BLaER1 treated with 17β-estradiol and CSF1 and Interleukin-3, amounts not matched to agents 10 nM and 100 nM (cell line): ENCODE measurements around the gene ZNF555.

ENCODE experiments used
- H3K27ac ChIP-seq, 11 experiments: shearing (Covaris generic); formaldehyde crosslinking; 2 replicates each; pipeline ENCODE4 v1.8.1; 2022
- H3K27me3 ChIP-seq, 11 experiments: shearing (Covaris generic); formaldehyde crosslinking; 2 replicates each; pipeline ENCODE4 v1.8.1; 2022
- H3K36me3 ChIP-seq, 11 experiments: shearing (Covaris generic); formaldehyde crosslinking; 2 replicates each; pipeline ENCODE4 v1.8.1; 2022
- H3K4me1 ChIP-seq, 10 experiments: shearing (Covaris generic); formaldehyde crosslinking; 2 replicates each; pipeline ENCODE4 v1.8.1; 2022
- H3K4me2 ChIP-seq, 11 experiments: shearing (Covaris generic); formaldehyde crosslinking; 2 replicates each; pipeline ENCODE4 v1.8.1; 2022
- H3K4me3 ChIP-seq, 10 experiments: shearing (Covaris generic); formaldehyde crosslinking; 2 replicates each; pipeline ENCODE4 v1.8.1; 2022
- H3K9ac ChIP-seq, 11 experiments: shearing (Covaris generic); formaldehyde crosslinking; 2 replicates each; pipeline ENCODE4 v1.8.1; 2022
- H3K9me3 ChIP-seq, 11 experiments: shearing (Covaris generic); formaldehyde crosslinking; replicated peaks in 1 of 11; 2 replicates each; pipeline ENCODE4 v1.8.1; 2022
- H4K20me1 ChIP-seq, 11 experiments: shearing (Covaris generic); formaldehyde crosslinking; 2 replicates each; pipeline ENCODE4 v1.8.1; 2022
- Cebpa-rat ChIP-seq, 11 experiments: shearing (Covaris generic); IDR thresholded peaks; 2 replicates each; pipeline ENCODE4 v1.8.1; 2022

ZNF555 gene

GRCh38 chr19:2824129-2824528, 17.1 kb upstream of the ZNF555 start:
- TF ChIP-seq Cebpa-rat (IDR thresholded peaks at IDR 0.05), result no peak
- Histone ChIP-seq H3K27ac (no peak overlapping the region), H3K9me3 (peaks cover 54 to 72% (median 66%) of the 10 kb centered on the region in 11 experiments), H3K36me3 (peaks cover 10 to 52% (median 42%) of the 10 kb centered on the region in 11 experiments; a peak in 19 of 22 replicates), H3K4me2 (peak overlapping the region in 7 of 11 experiments; percentile 7 to 47 (median 27); a peak in 10 of 22 replicates), H3K9ac (0 out of 22 replicates have a peak overlapping the region, but pooled peaks of 1 of the 11 experiments have one; percentile 11), H3K27me3 (no peaks in the 10 kb centered on the region), H3K4me1 (peaks cover 7 to 45% (median 31%) of the 10 kb centered on the region in 10 experiments; a peak in 18 of 20 replicates), H3K4me3 (no peak overlapping the region), H4K20me1 (no peaks in the 10 kb centered on the region)

DNA sequence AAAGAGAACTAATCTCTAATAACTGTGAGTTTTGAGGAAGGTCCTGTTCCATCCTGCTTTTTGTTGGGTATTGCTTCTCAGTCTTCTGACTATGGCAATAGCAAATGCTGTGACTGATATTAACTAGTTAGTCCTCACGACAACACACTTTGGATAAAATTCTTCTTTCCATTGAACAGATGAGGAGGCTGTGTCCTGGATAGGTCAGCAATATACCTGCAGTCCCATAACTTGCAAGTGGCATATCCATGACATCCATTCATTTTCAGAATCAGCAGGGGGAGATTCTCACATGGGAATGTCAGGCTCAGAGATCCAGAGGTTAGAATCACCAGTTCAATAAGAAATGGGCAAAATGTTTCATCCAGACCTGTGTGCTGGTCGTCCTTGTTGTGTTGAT, 14.3 kb upstream of the ZNF555 start:
- no peak for TF ChIP-seq Cebpa-rat (IDR thresholded peaks at IDR 0.05)
- Histone ChIP-seq H4K20me1 (no peaks in the 10 kb centered on the region), H3K36me3 (peaks cover 13 to 64% (median 44%) of the 10 kb centered on the region in 11 experiments; a peak in 21 of 22 replicates), H3K27me3 (no peaks in the 10 kb centered on the region), H3K9me3 (peaks cover 82 to 99% (median 90%) of the 10 kb centered on the region in 11 experiments), H3K4me2 (no peak overlapping the region), H3K9ac (no peak overlapping the region), H3K4me3 (no peak overlapping the region), H3K4me1 (peaks cover 0 to 32% (median 18%) of the 10 kb centered on the region in 10 experiments; a peak in 13 of 20 replicates), H3K27ac (no peak overlapping the region)

DNA sequence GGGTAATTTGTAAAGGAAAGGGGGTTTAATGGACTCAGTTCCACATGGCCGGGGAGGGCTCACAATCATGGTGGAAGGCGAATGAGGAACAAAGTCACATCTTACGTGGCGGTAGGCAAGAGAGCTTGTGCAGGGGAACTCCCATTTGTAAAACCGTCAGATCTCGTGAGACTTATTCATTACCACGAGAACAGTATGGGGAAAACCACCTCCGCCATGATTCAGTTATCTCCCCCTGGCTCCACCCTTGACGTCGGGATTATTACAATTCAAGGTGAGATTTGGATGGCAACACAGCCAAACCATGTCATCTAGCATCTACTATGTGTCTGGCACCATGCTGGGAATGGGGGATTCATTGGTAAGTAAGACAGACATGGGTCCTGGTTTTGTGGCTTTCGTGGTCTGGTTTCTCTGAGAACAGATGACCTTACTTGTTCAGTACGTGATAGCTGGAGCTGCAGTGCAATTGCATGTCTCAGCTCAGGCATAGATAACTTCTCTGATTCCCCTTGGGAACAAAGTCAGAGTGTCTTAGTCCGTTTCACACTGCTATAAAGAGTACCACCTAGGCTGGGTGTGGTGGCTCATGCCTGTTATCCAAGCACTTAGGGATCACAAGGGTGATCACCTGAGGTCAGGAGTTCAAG, 13.3 kb upstream of the ZNF555 start:
- Histone ChIP-seq H3K9me3 (peaks cover 82 to 100% (median 95%) of the 10 kb centered on the region in 11 experiments), H3K4me1 (peaks cover 0 to 32% (median 18%) of the 10 kb centered on the region in 10 experiments; a peak in 13 of 20 replicates), H3K27ac (no peak overlapping the region), H3K36me3 (peaks cover 22 to 71% (median 49%) of the 10 kb centered on the region in 11 experiments), H3K4me3 (0 out of 20 replicates have a peak overlapping the region, but pooled peaks of 1 of the 10 experiments have one; percentile 0), H3K4me2 (peak overlapping the region in 7 of 11 experiments; percentile 3 to 42 (median 33); a peak in 12 of 22 replicates), H4K20me1 (no peaks in the 10 kb centered on the region), H3K27me3 (no peaks in the 10 kb centered on the region), H3K9ac (no peak overlapping the region)
- TF ChIP-seq Cebpa-rat (IDR thresholded peaks at IDR 0.05), result no peak

DNA sequence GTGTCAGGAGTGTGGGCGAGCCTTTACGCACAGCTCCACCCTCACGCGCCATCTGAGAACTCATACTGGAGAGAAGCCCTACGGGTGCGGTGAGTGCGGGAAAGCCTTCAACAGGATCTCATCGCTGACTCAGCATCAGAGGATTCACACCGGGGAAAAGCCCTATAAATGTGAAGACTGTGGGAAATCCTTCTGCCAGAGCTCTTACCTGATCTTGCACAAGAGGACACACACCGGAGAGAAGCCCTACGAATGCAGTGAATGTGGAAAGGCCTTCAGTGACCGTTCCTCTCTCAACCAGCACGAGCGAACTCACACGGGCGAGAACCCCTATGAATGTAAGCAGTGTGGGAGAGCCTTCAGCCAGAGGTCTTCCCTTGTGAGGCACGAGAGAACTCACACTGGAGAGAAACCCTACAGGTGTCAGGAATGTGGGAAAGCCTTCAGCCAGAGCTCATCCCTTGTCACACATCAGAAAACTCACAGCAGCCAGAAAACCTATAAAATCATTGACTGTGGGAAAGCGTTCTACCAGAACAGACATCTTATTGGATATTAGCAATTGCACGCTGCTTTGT, 6.9 kb upstream of the ZNF555 start:
- Histone ChIP-seq H4K20me1 (no peaks in the 10 kb centered on the region), H3K36me3 (peaks cover 49 to 78% (median 64%) of the 10 kb centered on the region in 11 experiments), H3K27ac (no peak overlapping the region), H3K4me2 (no peak overlapping the region), H3K9me3 (peaks cover 99 to 100% (median 100%) of the 10 kb centered on the region in 11 experiments), H3K27me3 (no peaks in the 10 kb centered on the region), H3K4me3 (peak overlapping the region; percentile 4 to 53 (median 22); a peak in 10 of 20 replicates), H3K4me1 (peaks cover 0 to 5% (median 0%) of the 10 kb centered on the region in 10 experiments; a peak in 5 of 20 replicates), H3K9ac (no peak overlapping the region)
- TF ChIP-seq Cebpa-rat (IDR thresholded peaks at IDR 0.05), result no peak

GRCh38 chr19:2837430-2837829, 3.8 kb upstream of the ZNF555 start:
- H3K9me3 ChIP-seq, result peaks cover 80 to 86% (median 85%) of the 10 kb centered on the region in 11 experiments
- H3K4me1 ChIP-seq, result peaks cover 5 to 19% (median 9%) of the 10 kb centered on the region in 10 experiments; a peak in 19 of 20 replicates
- no peak overlapping the region for H3K9ac ChIP-seq
- 0 out of 20 replicates have a peak overlapping the region, but pooled peaks of 1 of the 10 experiments have one; percentile 8 for H3K4me3 ChIP-seq
- TF ChIP-seq Cebpa-rat (IDR thresholded peaks at IDR 0.05), result no peak
- peaks cover 42 to 60% (median 53%) of the 10 kb centered on the region in 11 experiments for H3K36me3 ChIP-seq
- no peak overlapping the region for H3K27ac ChIP-seq
- no peaks in the 10 kb centered on the region for H3K27me3 ChIP-seq
- no peak overlapping the region for H3K4me2 ChIP-seq
- peaks cover 0 to 8% (median 0%) of the 10 kb centered on the region in 11 experiments; a peak in 4 of 22 replicates for H4K20me1 ChIP-seq

DNA sequence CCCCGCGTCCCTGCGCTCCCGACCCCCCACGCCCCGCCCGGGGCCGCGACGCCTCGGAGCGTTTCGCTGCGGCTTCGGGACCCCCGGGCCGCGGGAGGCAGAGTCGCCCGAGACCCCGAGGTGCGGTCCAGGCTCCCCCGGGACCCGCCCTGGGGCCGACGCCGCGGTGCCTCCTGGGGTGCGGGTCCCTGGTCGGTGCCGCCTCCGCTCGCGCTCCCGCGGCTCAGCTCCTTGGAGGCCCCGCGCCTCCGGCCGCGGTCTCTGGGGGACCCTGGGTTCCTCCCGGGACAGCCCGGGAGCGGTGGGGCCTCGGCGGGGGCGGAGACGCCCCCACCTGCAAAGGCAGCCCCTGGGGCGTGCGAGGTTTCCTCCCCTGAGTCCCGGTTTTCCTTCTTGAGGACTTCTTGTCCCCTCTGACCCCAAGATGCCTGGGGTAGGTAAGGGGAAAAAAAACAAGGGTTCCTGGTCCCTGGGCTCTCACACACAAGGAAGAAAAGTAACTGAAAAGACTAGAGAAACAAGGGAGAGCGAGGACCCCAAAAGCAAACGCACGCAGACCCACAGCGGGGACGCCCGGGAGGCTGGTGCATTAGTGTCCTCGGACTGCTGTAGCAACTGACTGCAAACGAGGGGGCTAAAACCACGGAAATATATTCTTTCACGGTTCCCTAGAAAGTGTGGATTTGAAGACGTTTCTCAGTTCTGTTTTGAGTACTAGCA, 740 bp downstream of the ZNF555 start:
- Histone ChIP-seq H3K9ac (peak overlapping the region; percentile 81 to 96 (median 88)), H4K20me1 (peaks cover 0 to 15% (median 0%) of the 10 kb centered on the region in 11 experiments; a peak in 5 of 22 replicates), H3K4me3 (peak overlapping the region; percentile 89 to 100 (median 95)), H3K27ac (peak overlapping the region; percentile 72 to 96 (median 90)), H3K27me3 (no peaks in the 10 kb centered on the region), H3K4me2 (peak overlapping the region; percentile 85 to 100 (median 99)), H3K36me3 (peaks cover 23 to 49% (median 33%) of the 10 kb centered on the region in 11 experiments), H3K9me3 (peaks cover 61 to 73% (median 69%) of the 10 kb centered on the region in 11 experiments), H3K4me1 (peaks cover 14 to 39% (median 23%) of the 10 kb centered on the region in 10 experiments)
- TF ChIP-seq Cebpa-rat (IDR thresholded peaks at IDR 0.05), result no peak

GRCh38 chr19:2845107-2845506, 3.8 kb downstream of the ZNF555 start:
- H3K9me3 ChIP-seq, result peaks cover 62 to 73% (median 69%) of the 10 kb centered on the region in 11 experiments
- peaks cover 43 to 64% (median 56%) of the 10 kb centered on the region in 11 experiments for H3K36me3 ChIP-seq
- H3K27ac ChIP-seq, result no peak overlapping the region
- H3K4me3 ChIP-seq, result no peak overlapping the region; a peak in 1 of 20 replicates
- H3K27me3 ChIP-seq, result no peaks in the 10 kb centered on the region
- H3K4me1 ChIP-seq, result peaks cover 14 to 39% (median 23%) of the 10 kb centered on the region in 10 experiments
- no peak overlapping the region for H3K4me2 ChIP-seq
- no peak for TF ChIP-seq Cebpa-rat (IDR thresholded peaks at IDR 0.05)
- peaks cover 0 to 15% (median 0%) of the 10 kb centered on the region in 11 experiments; a peak in 5 of 22 replicates for H4K20me1 ChIP-seq
- no peak overlapping the region for H3K9ac ChIP-seq

DNA sequence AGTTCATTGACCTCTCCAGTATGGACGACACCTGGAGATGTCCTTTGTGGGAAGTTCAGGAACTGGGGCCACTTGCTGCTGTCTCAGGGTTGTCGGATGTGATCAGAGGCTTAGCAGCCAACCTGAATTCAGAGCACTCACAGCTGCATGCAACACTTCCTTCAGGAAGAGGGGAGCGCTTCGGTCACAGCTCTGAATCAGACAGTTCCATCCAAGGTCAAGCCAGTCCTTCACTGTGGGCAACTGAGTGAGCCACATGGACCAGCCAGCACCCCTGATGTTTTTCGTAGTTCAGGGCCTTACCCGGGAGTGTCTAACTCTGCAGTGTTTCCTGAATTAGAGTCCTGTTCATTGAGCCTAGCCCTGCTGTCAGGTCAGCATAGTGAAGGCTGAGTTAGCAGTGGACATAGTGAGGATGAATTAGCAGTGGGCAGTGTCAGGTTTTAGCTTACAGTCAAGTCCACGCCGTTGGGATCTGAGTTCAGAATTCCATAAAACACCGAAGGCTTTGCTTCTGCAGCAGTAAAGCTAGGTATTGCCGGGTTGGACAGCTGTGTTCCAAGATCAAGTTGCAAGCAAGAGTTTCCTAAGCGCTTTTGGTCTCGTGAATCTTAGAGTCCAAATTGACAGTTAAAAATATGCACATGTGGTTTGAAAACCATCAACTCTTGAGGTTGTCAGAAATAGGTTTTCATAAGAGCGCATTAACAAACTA, 5.1 kb downstream of the ZNF555 start:
- H3K9ac ChIP-seq, result no peak overlapping the region
- no peak overlapping the region for H3K27ac ChIP-seq
- no peak overlapping the region for H3K4me2 ChIP-seq
- H3K4me1 ChIP-seq, result peaks cover 14 to 35% (median 20%) of the 10 kb centered on the region in 10 experiments
- peaks cover 56 to 76% (median 68%) of the 10 kb centered on the region in 11 experiments for H3K36me3 ChIP-seq
- H3K4me3 ChIP-seq, result no peak overlapping the region
- peaks cover 0 to 15% (median 0%) of the 10 kb centered on the region in 11 experiments; a peak in 5 of 22 replicates for H4K20me1 ChIP-seq
- TF ChIP-seq Cebpa-rat (IDR thresholded peaks at IDR 0.05), result no peak
- no peaks in the 10 kb centered on the region for H3K27me3 ChIP-seq
- H3K9me3 ChIP-seq, result peaks cover 71 to 77% (median 73%) of the 10 kb centered on the region in 11 experiments
